Fibroblast of lung (primary cell): Measurements from ENCODE around the gene CREB5. TPM values are rescaled to one million over a fixed set of nuclear protein-coding genes. Genes with fewer than 3 reads are reported as not detected.
"Not testable (repeated sequence)": the region's sequence is repeated elsewhere in the genome, so short reads cannot be mapped to it uniquely, and the experiment has no call there.

Source experiments
- DNase-seq, 2 donors: peaks; one replicate each; pipeline versions ENCODE4 v3.0.0 to v3.0.0-alpha.2; 2010; ENCODE audit warnings: low read depth in 2 of 2
- H2AFZ ChIP-seq: 2 replicates; pipeline ENCODE4 v1.5.1; 2012; ENCODE audit warnings: low read length, control low read depth, inconsistent platforms
- H3K27ac ChIP-seq: 2 replicates; pipeline ENCODE4 v1.5.1; 2011; ENCODE audit warnings: low read length, control low read depth; ENCODE audit not compliant: insufficient read depth
- H3K27me3 ChIP-seq: 2 replicates; pipeline ENCODE4 v1.5.1; 2011; ENCODE audit warnings: mild to moderate bottlenecking, low read length; ENCODE audit not compliant: control insufficient read depth, insufficient read depth
- H3K36me3 ChIP-seq: 2 replicates; pipeline ENCODE4 v1.5.1; 2011; ENCODE audit warnings: low read length; ENCODE audit not compliant: control insufficient read depth, insufficient read depth
- H3K4me1 ChIP-seq: 2 replicates; pipeline ENCODE4 v1.5.1; 2011; ENCODE audit warnings: low read length; ENCODE audit not compliant: control insufficient read depth, insufficient read depth; ENCODE audit errors: extremely low read depth
- H3K4me2 ChIP-seq: 2 replicates; pipeline ENCODE4 v1.5.1; 2011; ENCODE audit warnings: low read length, control low read depth; ENCODE audit not compliant: insufficient read depth; ENCODE audit errors: extremely low read depth
- H3K4me3 ChIP-seq, 4 experiments: fragments of 200-600 bp in 1 of 4; sonication (generic) in 1 of 4; replicated peaks in 1 of 4; 2 replicates each; pipeline ENCODE4 v1.5.1; 2011 to 2016; ENCODE audit warnings: low read length in 4 of 4, low read depth in 3 of 4, mild to moderate bottlenecking in 3 of 4, control low read depth in 2 of 4, inconsistent platforms in 1 of 4, mixed read lengths in 1 of 4; ENCODE audit not compliant: insufficient read depth in 1 of 4; ENCODE audit errors: control extremely low read depth in 1 of 4
- H3K79me2 ChIP-seq: 2 replicates; pipeline ENCODE4 v1.5.1; 2012; ENCODE audit warnings: mild to moderate bottlenecking, low read length, inconsistent platforms; ENCODE audit not compliant: control insufficient read depth, insufficient read depth
- H3K9ac ChIP-seq: 2 replicates; pipeline ENCODE4 v1.5.1; 2011; ENCODE audit warnings: mild to moderate bottlenecking, low read length, control low read depth; ENCODE audit not compliant: insufficient read depth
- H3K9me3 ChIP-seq: 2 replicates; pipeline ENCODE4 v1.5.1; 2012; ENCODE audit warnings: low read depth, low read length; ENCODE audit not compliant: control insufficient read depth, insufficient read depth
- H4K20me1 ChIP-seq: 2 replicates; pipeline ENCODE4 v1.5.1; 2011; ENCODE audit warnings: low read length; ENCODE audit not compliant: control insufficient read depth, insufficient read depth; ENCODE audit errors: extremely low read depth
- CTCF ChIP-seq, 2 donors: IDR thresholded peaks in 1 of 2; conservative IDR thresholded peaks in 1 of 2; 1 replicate in 1 of 2; 2 replicates in 1 of 2; pipeline ENCODE4 v1.5.1; 2011 to 2012; ENCODE audit warnings: low read length in 2 of 2, control low read depth in 1 of 2, inconsistent platforms in 1 of 2, low read depth in 1 of 2, mild to moderate bottlenecking in 1 of 2
- EZH2 ChIP-seq: IDR thresholded peaks from 2 replicates; pipeline ENCODE4 v1.5.1; 2012; ENCODE audit warnings: low read length, control low read depth, mild to moderate bottlenecking; ENCODE audit errors: missing control alignments
- polyA plus RNA-seq, 2 donors: library from polyadenylated mRNA; depleted of rRNA in 1 of 2; stranded (reverse) in 1 of 2; unstranded in 1 of 2; fragments of >200 nt; gene quantifications; 2 replicates each; pipeline ENCODE4 v1.2.1, GENCODE V29; 2011 to 2012; ENCODE audit warnings: missing spikeins in 1 of 2
- total RNA-seq: library from RNA; depleted of rRNA; stranded (reverse); fragments of >200 nt; gene quantifications from 2 replicates; pipeline ENCODE4 v1.2.1, GENCODE V29; 2014

CREB5 gene
- total and polyA plus RNA-seq, 2 donors (not counting 1 experiment from before 2014, with no cell fraction given), result 8.2 to 28.4 TPM

GRCh38 chr7:28597284-28597683 is 185.0 kb downstream of the CREB5 start:
- Histone ChIP-seq H3K4me1 (no peaks in the 10 kb centered on the region), H3K27me3 (no peaks in the 10 kb centered on the region), H2AFZ (no peak overlapping the region), H3K9me3 (no peaks in the 10 kb centered on the region), H3K4me2 (no peak overlapping the region), H3K9ac (no peak overlapping the region), H4K20me1 (no peaks in the 10 kb centered on the region), H3K79me2 (no peaks in the 10 kb centered on the region), H3K36me3 (no peaks in the 10 kb centered on the region), H3K27ac (no peak overlapping the region), H3K4me3 (no peak overlapping the region)
- DNase-seq, result no peak
- TF ChIP-seq EZH2 (no peak), CTCF (conservative IDR thresholded peaks at IDR 0.05 in 1 of 2, IDR thresholded peaks at IDR 0.05 in 1 of 2; ENCODE audit: low read depth in 1 of 2, low read length in 2 of 2) (no peak)

GRCh38 chr7:28598037-28598436 is 185.7 kb downstream of the CREB5 start:
- H3K27ac ChIP-seq, H2AFZ ChIP-seq, H3K79me2 ChIP-seq, H3K9me3 ChIP-seq, H3K4me3 ChIP-seq, DNase-seq, H3K36me3 ChIP-seq, H3K27me3 ChIP-seq, H3K9ac ChIP-seq, H4K20me1 ChIP-seq, H3K4me1 ChIP-seq, H3K4me2 ChIP-seq: not testable (repeated sequence)

GRCh38 chr7:28598586-28598985 is 186.3 kb downstream of the CREB5 start:
- H3K4me3 ChIP-seq, result no peak overlapping the region
- H3K27ac ChIP-seq, result no peak overlapping the region
- no peaks in the 10 kb centered on the region for H3K79me2 ChIP-seq
- TF ChIP-seq EZH2, result no peak
- TF ChIP-seq CTCF (conservative IDR thresholded peaks at IDR 0.05 in 1 of 2, IDR thresholded peaks at IDR 0.05 in 1 of 2; ENCODE audit: low read depth in 1 of 2, low read length in 2 of 2), result no peak
- no peak overlapping the region for H3K9ac ChIP-seq
- no peak overlapping the region for H3K4me2 ChIP-seq
- H2AFZ ChIP-seq, result no peak overlapping the region
- no peaks in the 10 kb centered on the region for H4K20me1 ChIP-seq
- no peaks in the 10 kb centered on the region for H3K4me1 ChIP-seq
- no peak for DNase-seq
- no peaks in the 10 kb centered on the region for H3K9me3 ChIP-seq
- no peaks in the 10 kb centered on the region for H3K27me3 ChIP-seq
- H3K36me3 ChIP-seq, result no peaks in the 10 kb centered on the region
